Breast epithelium (tissue), 4 donors: ENCODE data around the gene SCYL1. TPM values are rescaled to one million over a fixed set of nuclear protein-coding genes. Genes with fewer than 3 reads are reported as not detected.

Experiments used
- DNase-seq, 2 donors: peaks; one replicate each; pipeline ENCODE4 v3.0.0-alpha.2; 2019; ENCODE audit warnings: low spot score in 2 of 2
- H3K27ac ChIP-seq, 2 donors: fragments of 200-600 bp; sonication (generic) in 1 of 2; one replicate each; pipeline ENCODE4 v1.5.1; 2016 to 2019; ENCODE audit warnings: mild to moderate bottlenecking in 1 of 2
- H3K27me3 ChIP-seq, 2 donors: fragments of 200-600 bp; sonication (generic) in 1 of 2; one replicate each; pipeline versions ENCODE4 v1.5.1 to v1.6.0; 2017 to 2019; ENCODE audit warnings: control low read depth in 1 of 2, mild to moderate bottlenecking in 1 of 2
- H3K36me3 ChIP-seq: fragments of 200-600 bp; one replicate; pipeline ENCODE4 v1.5.1; 2019
- H3K4me1 ChIP-seq, 2 donors: fragments of 200-600 bp; sonication (generic); one replicate each; pipeline ENCODE4 v1.5.1; 2016 to 2019; ENCODE audit warnings: control low read depth in 1 of 2
- H3K4me3 ChIP-seq, 3 donors: fragments of 200-600 bp; sonication (generic); 1 replicate in 2 of 3; 2 replicates in 1 of 3; pipeline ENCODE4 v1.5.1; 2016 to 2019; ENCODE audit warnings: mild to moderate bottlenecking in 3 of 3, moderate library complexity in 2 of 3
- H3K9me3 ChIP-seq, 2 donors: fragments of 200-600 bp; sonication (generic) in 1 of 2; one replicate each; pipeline ENCODE4 v1.5.1; 2016 to 2019; ENCODE audit warnings: control low read depth in 1 of 2
- CTCF ChIP-seq, 3 donors: fragments of 450-650 bp; IDR thresholded peaks; one replicate each; pipeline ENCODE4 v1.5.1; 2016 to 2017; ENCODE audit warnings: antibody characterized with exemption in 3 of 3, mild to moderate bottlenecking in 3 of 3, moderate library complexity in 3 of 3
- POLR2A ChIP-seq: fragments of 450-650 bp; IDR thresholded peaks from one replicate; pipeline ENCODE4 v1.6.1; 2016; ENCODE audit warnings: antibody characterized with exemption, mild to moderate bottlenecking, moderate library complexity
- POLR2AphosphoS5 ChIP-seq, 3 donors: sonication (generic); formaldehyde crosslinking; IDR thresholded peaks; one replicate each; pipeline ENCODE4 v1.6.1; 2017; ENCODE audit warnings: antibody characterized with exemption in 3 of 3
- intact Hi-C: fragments of 100-400 bp; cut with DNase I; formaldehyde crosslinking; loops from one replicate; pipeline ENCODE4 v1.15.1; 2023; ENCODE audit warnings: low total_unique reads
- total RNA-seq, 3 donors: library from RNA; depleted of rRNA; stranded (reverse); fragments of >200 nt; gene quantifications; one replicate each; pipeline ENCODE4 v1.1.0, GENCODE V29; 2016

The SCYL1 gene
- total RNA-seq, 3 donors from 2014 or later = 74.1 to 83.4 (median 83.2) TPM

DNA sequence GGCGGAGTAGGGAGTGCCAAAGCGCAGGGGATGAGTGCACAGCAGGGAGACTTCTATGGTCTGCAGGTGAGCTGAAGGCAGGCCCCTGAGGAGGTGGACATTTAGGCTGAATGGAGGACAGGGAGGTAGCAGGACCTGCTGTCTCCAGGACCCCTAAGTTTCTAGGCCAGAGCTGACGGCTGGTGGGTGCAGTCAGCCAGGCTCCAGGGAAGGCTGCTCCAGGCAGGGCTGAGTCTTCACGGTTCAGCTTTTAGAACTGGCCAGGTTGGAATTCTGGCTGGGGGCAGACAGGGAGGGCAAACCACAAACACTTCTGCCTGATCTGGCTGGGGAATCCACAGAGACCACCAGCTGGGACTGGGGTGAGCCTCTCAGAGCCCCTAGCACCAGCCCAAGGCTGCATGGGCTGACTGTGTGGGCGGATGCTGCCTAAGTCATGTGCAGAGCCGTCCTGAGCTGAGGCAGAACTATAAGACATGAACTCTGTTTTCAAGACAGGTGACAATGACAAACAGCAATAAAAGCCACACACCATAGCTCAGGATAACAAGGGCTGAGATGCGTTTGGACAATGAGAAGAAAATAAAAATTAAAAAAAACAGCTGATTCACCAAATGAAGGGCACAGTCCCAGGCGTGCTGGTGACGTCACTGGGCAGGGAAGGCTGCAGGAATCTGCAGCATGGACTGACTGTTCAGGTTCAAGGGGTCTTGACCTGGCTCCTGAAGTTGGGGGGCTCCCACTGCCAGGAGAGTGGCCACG is 36.4 kb upstream of the SCYL1 start:
- peak overlapping the region; percentile 98 to 99 for H3K27ac ChIP-seq
- no peak for DNase-seq
- H3K4me1 ChIP-seq = peaks cover 36 to 68% of the 10 kb centered on the region in 2 donors
- peak overlapping the region in 2 of 3 donors; percentile 24 to 60 for H3K4me3 ChIP-seq
- H3K36me3 ChIP-seq = no peaks in the 10 kb centered on the region
- TF ChIP-seq POLR2AphosphoS5 (IDR thresholded peaks at IDR 0.05) = no peak
- no peak for TF ChIP-seq CTCF (IDR thresholded peaks at IDR 0.05)
- no peak for TF ChIP-seq POLR2A
- intact Hi-C loops = no loop called here
- no peaks in the 10 kb centered on the region for H3K27me3 ChIP-seq
- no peaks in the 10 kb centered on the region for H3K9me3 ChIP-seq

GRCh38 chr11:65489035-65489705 is 35.7 kb upstream of the SCYL1 start:
- TF ChIP-seq POLR2AphosphoS5 (IDR thresholded peaks at IDR 0.05) (peak; percentile 24 to 70 (median 55)), POLR2A (no peak), CTCF (IDR thresholded peaks at IDR 0.05) (no peak)
- Histone ChIP-seq H3K36me3 (no peaks in the 10 kb centered on the region), H3K9me3 (no peaks in the 10 kb centered on the region), H3K4me3 (peak overlapping the region in 1 of 3 donors; percentile 34), H3K27me3 (no peaks in the 10 kb centered on the region), H3K27ac (peak overlapping the region; percentile 98 to 99), H3K4me1 (peaks cover 41 to 74% of the 10 kb centered on the region in 2 donors)
- peak in 1 of 2 donors; percentile 83 for DNase-seq
- intact Hi-C loops = no loop called here

- no peaks in the 10 kb centered on the region for H3K9me3 ChIP-seq
- H3K27ac ChIP-seq = peak overlapping the region; percentile 98 to 99
- peak overlapping the region in 1 of 3 donors; percentile 34 for H3K4me3 ChIP-seq
- no peaks in the 10 kb centered on the region for H3K36me3 ChIP-seq
- intact Hi-C loops = no loop called here
- no peaks in the 10 kb centered on the region for H3K27me3 ChIP-seq
- H3K4me1 ChIP-seq = peaks cover 45 to 78% of the 10 kb centered on the region in 2 donors
- TF ChIP-seq POLR2AphosphoS5 (IDR thresholded peaks at IDR 0.05) (no peak), CTCF (IDR thresholded peaks at IDR 0.05) (no peak), POLR2A (no peak)
- no peak for DNase-seq
These were observed 35.1 kb upstream of the SCYL1 start for GRCh38 chr11:65489706-65490320.

GRCh38 chr11:65491163-65491465 is 33.8 kb upstream of the SCYL1 start:
- H3K9me3 ChIP-seq = no peaks in the 10 kb centered on the region
- no peak for TF ChIP-seq POLR2A
- no peak for TF ChIP-seq POLR2AphosphoS5 (IDR thresholded peaks at IDR 0.05)
- TF ChIP-seq CTCF (IDR thresholded peaks at IDR 0.05) = no peak
- H3K27me3 ChIP-seq = no peaks in the 10 kb centered on the region
- peak overlapping the region; percentile 98 to 99 for H3K27ac ChIP-seq
- H3K4me3 ChIP-seq = peak overlapping the region in 1 of 3 donors; percentile 40
- H3K4me1 ChIP-seq = peaks cover 45 to 78% of the 10 kb centered on the region in 2 donors
- intact Hi-C loops = no loop called here
- H3K36me3 ChIP-seq = no peaks in the 10 kb centered on the region
- DNase-seq = no peak
